C4-2B (cell line): ENCODE measurements around the gene TTC28.

Experiments
- H3K27ac ChIP-seq: fragments of 450-650 bp; 2 replicates; pipeline ENCODE4 v1.5.1; 2017
- CTCF ChIP-seq: fragments of 450-650 bp; conservative IDR thresholded peaks from 2 replicates; pipeline ENCODE4 v1.5.1; 2017; ENCODE audit warnings: mild to moderate bottlenecking
- ZFX ChIP-seq: fragments of 450-650 bp; IDR thresholded peaks from 2 replicates; pipeline ENCODE4 v1.6.1; 2017

The TTC28 gene

DNA sequence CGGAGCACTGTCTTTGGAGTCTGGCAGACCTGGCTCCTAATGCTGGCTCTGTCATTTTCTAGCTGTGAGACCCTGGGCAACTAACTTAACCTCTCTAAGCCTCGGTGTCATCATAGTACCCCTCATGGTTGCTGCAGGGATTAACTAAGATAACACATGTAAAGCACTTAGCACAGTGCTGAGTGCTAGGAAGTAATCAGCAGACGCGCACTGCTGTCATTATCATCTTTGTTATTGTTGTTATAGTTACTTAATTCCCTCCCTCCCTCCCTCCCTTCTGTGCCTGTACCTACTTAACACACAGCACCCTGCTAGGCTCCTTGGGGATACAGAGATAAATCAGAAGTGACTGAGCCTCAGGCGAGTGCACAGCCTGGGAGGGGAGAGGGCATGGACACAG is 655.9 kb downstream of the TTC28 start:
- no peak overlapping the region for H3K27ac ChIP-seq
- TF ChIP-seq ZFX = no peak
- no peak for TF ChIP-seq CTCF

- TF ChIP-seq CTCF (no peak), ZFX (no peak)
- no peak overlapping the region for H3K27ac ChIP-seq
Measured at GRCh38 chr22:28023036-28023435, 656.6 kb downstream of the TTC28 start.

- no peak for TF ChIP-seq CTCF
- TF ChIP-seq ZFX = no peak
- no peak overlapping the region for H3K27ac ChIP-seq
Measured at GRCh38 chr22:28021998-28022660, 657.5 kb downstream of the TTC28 start.

DNA sequence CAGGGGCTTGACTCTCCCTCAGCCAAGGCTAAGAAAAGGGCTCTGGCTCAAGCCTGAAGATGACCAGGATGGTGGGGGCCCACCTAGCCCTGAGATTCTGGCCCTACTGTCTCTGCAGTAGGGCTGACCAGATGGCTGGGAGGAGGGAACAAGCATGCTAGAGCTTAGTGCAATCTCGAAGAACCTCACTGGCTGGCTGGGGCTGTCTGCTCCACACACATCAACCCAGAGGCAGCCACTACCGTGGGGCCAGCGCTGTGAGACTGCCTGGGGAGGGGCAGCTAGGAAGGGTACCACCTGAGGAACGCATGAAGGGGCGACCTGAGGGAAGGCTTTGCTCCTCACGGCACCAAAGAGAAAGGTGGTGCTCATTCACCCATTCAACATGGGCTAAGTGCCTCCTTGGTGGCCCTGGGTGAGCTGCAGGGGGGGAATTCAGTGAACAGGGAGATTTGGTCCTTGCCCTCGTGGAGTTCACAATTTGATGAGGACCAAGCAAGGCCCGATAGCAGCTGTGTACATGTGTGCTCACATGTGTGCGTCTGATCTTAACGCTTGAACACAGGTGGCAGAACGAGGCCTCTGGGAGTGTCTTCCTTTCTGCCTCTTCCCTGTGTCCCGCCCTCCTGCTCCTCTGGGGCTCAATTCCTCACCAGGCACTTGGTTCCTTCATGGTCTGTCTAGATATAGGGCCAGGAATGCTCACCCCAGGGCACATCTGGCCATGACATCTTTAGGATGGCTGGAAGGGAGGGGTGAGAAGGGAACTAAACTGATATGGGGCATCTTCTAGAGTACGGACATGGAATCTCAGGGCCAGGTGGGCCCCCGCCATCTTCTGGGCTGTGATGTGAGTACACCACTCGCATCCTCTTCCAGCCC is 658.3 kb downstream of the TTC28 start:
- TF ChIP-seq ZFX (no peak), CTCF (no peak)
- H3K27ac ChIP-seq = no peak overlapping the region

DNA sequence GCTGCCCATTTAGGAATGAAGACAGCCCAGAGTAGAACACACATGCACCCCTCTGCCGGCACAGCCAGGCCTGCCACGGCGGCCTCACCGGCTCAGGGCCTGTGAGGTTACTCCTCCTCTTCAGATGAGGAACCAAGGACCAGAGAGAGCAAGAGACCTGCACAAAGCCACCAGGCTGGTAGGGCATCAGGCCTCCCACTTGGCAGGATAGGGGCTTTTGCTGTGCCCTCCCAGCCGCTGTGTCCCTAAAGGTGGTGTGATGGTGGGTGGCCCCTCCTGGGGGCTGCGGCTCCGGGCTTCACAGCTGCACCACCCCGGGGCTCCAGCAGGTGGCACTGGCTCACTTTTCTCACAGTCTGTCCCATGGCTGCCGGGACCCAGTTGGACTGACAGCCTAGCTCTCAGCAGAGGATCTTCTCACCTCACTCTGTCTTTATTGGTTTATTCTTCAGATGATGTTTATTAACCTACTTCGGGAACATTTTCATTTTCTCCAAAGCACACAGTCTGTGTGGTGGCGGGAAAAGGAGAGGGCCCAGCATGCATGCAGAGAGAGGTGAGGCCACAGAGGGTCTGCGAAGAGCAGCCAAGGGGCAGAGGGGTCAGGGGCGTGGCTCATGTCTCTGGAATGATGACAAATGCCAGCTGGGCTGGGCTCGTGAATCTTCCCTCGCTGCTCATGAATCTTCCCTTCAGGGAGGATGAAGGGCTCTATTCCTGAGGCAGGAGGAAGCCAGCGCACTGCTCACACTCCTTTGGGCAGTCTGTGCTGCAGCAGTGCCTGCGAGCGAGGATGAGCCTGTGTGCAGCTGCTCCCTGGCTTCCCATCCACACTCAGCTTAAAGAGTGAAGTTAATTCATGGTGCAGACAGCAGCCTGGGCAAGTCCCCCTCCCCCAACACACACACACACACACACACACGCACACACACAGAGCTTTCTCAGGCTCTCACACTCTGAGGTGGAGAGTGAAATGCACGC is 659.5 kb downstream of the TTC28 start:
- TF ChIP-seq CTCF = peak; percentile 98
- TF ChIP-seq ZFX = no peak
- no peak overlapping the region for H3K27ac ChIP-seq

- no peak overlapping the region for H3K27ac ChIP-seq
- TF ChIP-seq ZFX (no peak), CTCF (no peak)
Measured at GRCh38 chr22:28019360-28019759, 660.3 kb downstream of the TTC28 start.
